Esophagus squamous epithelium (tissue), 5 donors: ENCODE measurements around the gene PLEKHM3. TPM values are rescaled to one million over a fixed set of nuclear protein-coding genes. Genes with fewer than 3 reads are reported as not detected.

Experiments used
- DNase-seq: peaks from one replicate; lab custom pipeline; 2025; lab: John Stamatoyannopoulos, UW
- H3K27ac ChIP-seq, 4 donors: fragments of 200-600 bp; sonication (generic); one replicate each; pipeline ENCODE4 v1.5.1; 2016 to 2019; ENCODE audit warnings: mild to moderate bottlenecking in 1 of 4
- H3K27me3 ChIP-seq, 4 donors: fragments of 200-600 bp; sonication (generic); 1 replicate in 3 of 4; 2 replicates in 1 of 4; pipeline versions ENCODE4 v1.5.1 to v1.6.0; 2017 to 2021; ENCODE audit warnings: antibody characterized with exemption in 1 of 4
- H3K36me3 ChIP-seq, 3 donors: fragments of 200-600 bp; sonication (generic); one replicate each; pipeline ENCODE4 v1.5.1; 2016 to 2019
- H3K4me1 ChIP-seq, 3 donors: fragments of 200-600 bp; sonication (generic); one replicate each; pipeline ENCODE4 v1.5.1; 2017 to 2019
- H3K4me3 ChIP-seq, 4 donors: fragments of 200-600 bp; sonication (generic); 1 replicate in 3 of 4; 2 replicates in 1 of 4; pipeline ENCODE4 v1.5.1; 2016 to 2019; ENCODE audit warnings: mild to moderate bottlenecking in 2 of 4, moderate library complexity in 1 of 4
- H3K9me3 ChIP-seq, 3 donors: fragments of 200-600 bp; sonication (generic); one replicate each; pipeline ENCODE4 v1.5.1; 2016 to 2019
- POLR2A ChIP-seq, 4 donors: fragments of 450-650 bp; IDR thresholded peaks; one replicate each; pipeline ENCODE4 v1.6.1; 2017; ENCODE audit warnings: antibody characterized with exemption in 4 of 4, mild to moderate bottlenecking in 4 of 4, moderate library complexity in 3 of 4
- WGBS, 2 donors: methylation state at CpG; one replicate each; pipeline ENCODE4 v1.1.5; 2018; 5-methylcytosine and 5-hydroxymethylcytosine counted together
- intact Hi-C: fragments of 100-400 bp; cut with DNase I; formaldehyde crosslinking; loops from one replicate; pipeline ENCODE4 v1.15.0; 2022
- total RNA-seq, 4 donors: library from RNA; depleted of rRNA; stranded (reverse); fragments of >200 nt; gene quantifications; one replicate each; pipeline ENCODE4 v1.1.0, GENCODE V29; 2016
- TF ChIP-seq, protein P1 (sequence below), 6 experiments: fragments of 450-650 bp in 4 of 6; fragments of 200-600 bp in 2 of 6; sonication (generic) in 2 of 6; IDR thresholded peaks; one replicate each; pipeline ENCODE4 v1.5.1; 2016 to 2019; ENCODE audit warnings: antibody characterized with exemption in 6 of 6, mild to moderate bottlenecking in 4 of 6, moderate library complexity in 4 of 6
- donor health status: DM: yes; HTN: yes; CAD: no.

Gene PLEKHM3
- total RNA-seq, 4 donors from 2014 or later, result 3.7 to 19.3 (median 6.7) TPM

DNA sequence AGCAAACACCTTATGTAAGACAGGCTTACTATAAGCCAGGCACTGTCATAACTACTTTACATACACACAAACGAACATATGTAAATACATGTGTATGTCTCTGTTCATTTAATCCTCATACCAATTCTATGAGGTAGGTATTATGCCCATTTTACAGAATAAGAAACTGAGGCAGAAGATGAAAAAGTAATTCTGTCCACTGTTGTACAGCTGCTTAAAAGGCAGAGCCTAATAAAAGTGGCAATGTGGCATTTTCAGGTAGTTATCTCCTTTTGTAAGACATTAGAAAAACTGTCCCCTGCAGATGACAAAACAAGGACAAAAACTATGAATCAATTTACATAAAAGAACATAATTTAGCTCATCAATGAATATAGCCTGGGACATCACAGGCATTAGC is 69.9 kb downstream of the PLEKHM3 start:
- 0 to 24% methylated on average over 1 of the region's 1 CpG for WGBS, 2 donors
- Histone ChIP-seq H3K36me3 (no peaks in the 10 kb centered on the region), H3K4me1 (no peaks in the 10 kb centered on the region), H3K9me3 (no peaks in the 10 kb centered on the region), H3K27ac (no peak overlapping the region), H3K4me3 (no peak overlapping the region), H3K27me3 (no peaks in the 10 kb centered on the region)
- intact Hi-C loops, result no loop called here
- TF ChIP-seq, protein P1, sequence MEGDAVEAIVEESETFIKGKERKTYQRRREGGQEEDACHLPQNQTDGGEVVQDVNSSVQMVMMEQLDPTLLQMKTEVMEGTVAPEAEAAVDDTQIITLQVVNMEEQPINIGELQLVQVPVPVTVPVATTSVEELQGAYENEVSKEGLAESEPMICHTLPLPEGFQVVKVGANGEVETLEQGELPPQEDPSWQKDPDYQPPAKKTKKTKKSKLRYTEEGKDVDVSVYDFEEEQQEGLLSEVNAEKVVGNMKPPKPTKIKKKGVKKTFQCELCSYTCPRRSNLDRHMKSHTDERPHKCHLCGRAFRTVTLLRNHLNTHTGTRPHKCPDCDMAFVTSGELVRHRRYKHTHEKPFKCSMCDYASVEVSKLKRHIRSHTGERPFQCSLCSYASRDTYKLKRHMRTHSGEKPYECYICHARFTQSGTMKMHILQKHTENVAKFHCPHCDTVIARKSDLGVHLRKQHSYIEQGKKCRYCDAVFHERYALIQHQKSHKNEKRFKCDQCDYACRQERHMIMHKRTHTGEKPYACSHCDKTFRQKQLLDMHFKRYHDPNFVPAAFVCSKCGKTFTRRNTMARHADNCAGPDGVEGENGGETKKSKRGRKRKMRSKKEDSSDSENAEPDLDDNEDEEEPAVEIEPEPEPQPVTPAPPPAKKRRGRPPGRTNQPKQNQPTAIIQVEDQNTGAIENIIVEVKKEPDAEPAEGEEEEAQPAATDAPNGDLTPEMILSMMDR (IDR thresholded peaks at IDR 0.05), result no peak
- no peak for TF ChIP-seq POLR2A (IDR thresholded peaks at IDR 0.05)
- DNase-seq, result no peak

DNA sequence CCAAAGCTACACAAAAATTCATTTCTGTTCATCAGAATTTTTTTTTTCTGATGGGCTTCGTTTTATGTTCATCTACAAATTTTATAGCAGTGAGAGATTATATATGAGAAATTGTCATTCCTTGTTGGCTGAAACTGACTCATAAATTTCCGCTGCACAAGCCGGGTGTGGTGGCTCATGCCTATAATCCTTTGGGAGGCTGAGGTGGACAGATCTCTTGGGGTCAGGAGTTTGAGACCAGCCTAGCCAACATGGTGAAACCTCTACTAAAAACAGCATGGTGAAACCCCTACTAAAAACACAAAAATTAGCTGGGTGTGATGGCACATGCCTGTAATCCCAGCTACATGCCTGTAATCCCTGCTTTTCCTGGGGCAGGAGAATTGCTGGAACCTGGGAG is 72.0 kb downstream of the PLEKHM3 start:
- no peak overlapping the region for H3K4me3 ChIP-seq
- H3K27me3 ChIP-seq, result no peaks in the 10 kb centered on the region
- TF ChIP-seq, protein P1 (IDR thresholded peaks at IDR 0.05), result no peak
- TF ChIP-seq POLR2A (IDR thresholded peaks at IDR 0.05), result no peak
- intact Hi-C loops, result no loop called here
- H3K9me3 ChIP-seq, result no peaks in the 10 kb centered on the region
- H3K36me3 ChIP-seq, result no peaks in the 10 kb centered on the region
- H3K4me1 ChIP-seq, result no peaks in the 10 kb centered on the region
- H3K27ac ChIP-seq, result no peak overlapping the region
- no peak for DNase-seq
- 88 to 89% methylated on average over 3 of the region's 3 CpGs for WGBS, 2 donors

DNA sequence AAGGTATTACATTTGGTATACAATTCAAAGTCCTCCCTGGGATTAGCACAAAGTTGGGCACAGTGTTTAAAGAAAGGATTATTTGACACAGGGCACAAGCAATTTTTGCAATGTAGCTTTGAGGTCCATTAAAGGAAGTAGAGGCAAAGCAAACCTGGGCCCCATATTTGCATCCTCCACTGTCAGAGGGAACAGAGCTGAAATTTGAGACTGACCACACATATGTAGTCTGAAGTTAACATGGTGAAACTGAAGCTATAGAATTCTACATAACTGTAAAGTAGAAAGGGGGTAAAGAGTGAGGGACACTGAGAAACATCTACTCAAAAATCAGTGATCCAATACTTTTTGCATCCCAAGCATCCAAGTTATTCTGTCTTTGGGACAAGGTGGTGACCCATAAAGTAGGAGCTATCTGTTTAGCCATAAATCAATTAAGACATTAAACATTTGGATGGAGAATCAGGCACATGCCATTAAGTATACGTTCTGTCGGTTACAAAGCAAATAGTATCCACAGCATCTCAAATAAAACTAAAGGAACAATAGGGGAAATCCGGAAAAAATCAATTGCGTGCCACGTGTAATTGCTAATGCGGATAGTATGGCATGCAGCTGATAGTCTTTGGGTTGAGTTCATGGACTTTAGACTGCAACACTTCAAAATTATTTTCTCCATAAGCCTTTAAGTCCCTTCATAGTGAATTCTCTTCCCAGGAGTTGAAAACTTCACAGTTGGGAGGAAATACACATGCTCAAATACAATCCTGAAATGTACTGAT is 72.6 kb downstream of the PLEKHM3 start:
- Histone ChIP-seq H3K27me3 (no peaks in the 10 kb centered on the region), H3K36me3 (no peaks in the 10 kb centered on the region), H3K27ac (no peak overlapping the region), H3K4me1 (no peaks in the 10 kb centered on the region), H3K9me3 (no peaks in the 10 kb centered on the region), H3K4me3 (no peak overlapping the region)
- no peak for TF ChIP-seq POLR2A (IDR thresholded peaks at IDR 0.05)
- TF ChIP-seq, protein P1 (IDR thresholded peaks at IDR 0.05), result no peak
- 92% methylated on average over 6 of the region's 6 CpGs for WGBS, 2 donors
- intact Hi-C loops, result no loop called here
- DNase-seq, result no peak

DNA sequence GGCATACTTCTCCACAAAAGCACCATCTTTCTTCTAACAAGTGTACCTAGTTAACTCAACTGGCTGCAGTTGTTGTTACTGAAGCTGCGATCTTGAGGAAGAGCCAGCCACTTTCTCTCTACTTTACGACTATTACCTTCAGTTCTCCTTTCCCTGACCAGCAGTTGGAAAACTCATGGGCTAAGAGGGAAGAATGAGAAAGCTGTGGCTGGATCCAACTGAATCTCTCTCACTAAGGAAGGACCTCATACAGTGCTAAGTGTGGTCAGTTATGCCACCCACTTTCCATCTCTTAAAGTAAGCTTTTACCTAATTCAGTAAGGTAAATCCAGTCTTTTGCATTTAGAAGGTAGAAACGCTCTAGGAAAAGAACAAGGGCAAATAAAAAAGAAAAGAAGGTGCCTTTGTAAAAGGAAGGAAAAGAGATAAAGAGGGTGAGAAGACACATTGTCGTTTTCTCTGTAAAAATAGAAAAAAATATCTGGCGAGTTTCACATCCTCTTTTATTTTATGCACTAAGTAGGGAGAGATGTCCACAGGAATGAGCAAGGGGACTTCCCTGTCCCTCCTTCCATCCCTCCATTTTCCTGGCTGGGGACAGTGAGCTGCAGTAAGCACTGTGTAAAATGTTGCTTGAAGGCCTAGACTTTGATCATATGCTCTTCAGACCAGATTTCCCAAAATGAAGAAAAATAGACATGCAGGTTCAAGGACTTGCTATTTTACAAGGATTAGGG is 73.4 kb downstream of the PLEKHM3 start:
- TF ChIP-seq POLR2A (IDR thresholded peaks at IDR 0.05), result no peak
- TF ChIP-seq, protein P1 (IDR thresholded peaks at IDR 0.05), result no peak
- no peaks in the 10 kb centered on the region for H3K9me3 ChIP-seq
- H3K27ac ChIP-seq, result no peak overlapping the region
- no peaks in the 10 kb centered on the region for H3K36me3 ChIP-seq
- DNase-seq, result no peak
- H3K27me3 ChIP-seq, result no peaks in the 10 kb centered on the region
- no peak overlapping the region for H3K4me3 ChIP-seq
- intact Hi-C loops, result no loop called here
- WGBS, 2 donors, result 76 to 82% methylated on average over 5 of the region's 5 CpGs
- no peaks in the 10 kb centered on the region for H3K4me1 ChIP-seq

DNA sequence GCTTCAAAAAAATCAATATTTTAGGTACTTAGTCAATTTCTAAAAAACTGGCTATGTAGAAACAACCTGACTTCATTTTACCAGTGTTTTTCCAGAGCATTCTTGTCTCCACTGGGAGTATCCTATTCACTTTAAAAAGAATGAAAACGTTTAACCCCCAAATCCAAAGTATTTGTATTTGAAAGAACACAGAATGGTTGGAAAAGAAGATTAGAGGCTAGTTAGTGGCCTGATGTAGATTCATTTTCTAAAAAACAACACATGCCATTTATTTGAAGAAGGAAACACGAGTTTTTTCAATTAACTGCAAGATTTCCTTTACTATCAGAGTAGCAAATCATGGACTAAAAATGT is 74.6 kb downstream of the PLEKHM3 start:
- H3K27me3 ChIP-seq, result no peaks in the 10 kb centered on the region
- DNase-seq, result no peak
- intact Hi-C loops, result no loop called here

More for the DNA sequence above, 74.6 kb downstream of the PLEKHM3 start:
- H3K9me3 ChIP-seq, result no peaks in the 10 kb centered on the region
- TF ChIP-seq, protein P1 (IDR thresholded peaks at IDR 0.05), result no peak
- TF ChIP-seq POLR2A (IDR thresholded peaks at IDR 0.05), result no peak
- 82 to 86% methylated on average over 2 of the region's 2 CpGs for WGBS, 2 donors
- no peak overlapping the region for H3K27ac ChIP-seq
- H3K4me1 ChIP-seq, result no peaks in the 10 kb centered on the region
- H3K36me3 ChIP-seq, result peaks cover 0 to 7% (median 0%) of the 10 kb centered on the region in 3 donors
- H3K4me3 ChIP-seq, result no peak overlapping the region
